Hippocampal formation (tissue), 2 donors: ENCODE data around the gene ARHGAP33.

Source experiments
- DNase-seq, 2 donors: peaks; one replicate each; lab custom pipeline; 2025; lab: John Stamatoyannopoulos, UW

The ARHGAP33 gene

GRCh38 chr19:35780058-35780457 lies 4.7 kb downstream of the ARHGAP33 start:
- no peak for DNase-seq

GRCh38 chr19:35780717-35781116 lies 5.4 kb downstream of the ARHGAP33 start:
- no peak for DNase-seq

- DNase-seq, result no peak
Observed at GRCh38 chr19:35781650-35782049, 6.3 kb downstream of the ARHGAP33 start.

GRCh38 chr19:35782589-35782988 lies 7.2 kb downstream of the ARHGAP33 start:
- DNase-seq, result no peak

GRCh38 chr19:35783469-35784434 lies 8.4 kb downstream of the ARHGAP33 start:
- DNase-seq, result no peak

- DNase-seq, result no peak
Observed at GRCh38 chr19:35784503-35785338, 9.4 kb downstream of the ARHGAP33 start.

- DNase-seq, result no peak
Observed at GRCh38 chr19:35785339-35785627, 9.9 kb downstream of the ARHGAP33 start.

- no peak for DNase-seq
Observed at GRCh38 chr19:35786299-35787160, 11.2 kb downstream of the ARHGAP33 start.

GRCh38 chr19:35787227-35787799 lies 11.9 kb downstream of the ARHGAP33 start:
- DNase-seq, result no peak

GRCh38 chr19:35788205-35788960 lies 13.0 kb downstream of the ARHGAP33 start:
- DNase-seq, result no peak

GRCh38 chr19:35789195-35789977 lies 14.0 kb downstream of the ARHGAP33 start:
- no peak for DNase-seq

GRCh38 chr19:35789978-35790944 lies 14.9 kb downstream of the ARHGAP33 start:
- DNase-seq, result no peak

- no peak for DNase-seq
Observed at GRCh38 chr19:35790981-35791813, 15.8 kb downstream of the ARHGAP33 start.

GRCh38 chr19:35791814-35792279 lies 16.5 kb downstream of the ARHGAP33 start:
- no peak for DNase-seq

- no peak for DNase-seq
Observed at GRCh38 chr19:35792312-35792711, 16.9 kb downstream of the ARHGAP33 start.

GRCh38 chr19:35792888-35793287 lies 17.5 kb downstream of the ARHGAP33 start:
- DNase-seq, result no peak

GRCh38 chr19:35793381-35794165 lies 18.2 kb downstream of the ARHGAP33 start:
- no peak for DNase-seq
